ENCODE data around the gene PHB1. TPM values are rescaled to one million over a fixed set of nuclear protein-coding genes. Genes with fewer than 3 reads are reported as not detected.
"Not testable (repeated sequence)": the region's sequence is repeated elsewhere in the genome, so short reads cannot be mapped to it uniquely, and the experiment has no call there.

Gene PHB1
- polyA plus RNA-seq, 4 donors = 235 to 261 (median 240) TPM

DNA sequence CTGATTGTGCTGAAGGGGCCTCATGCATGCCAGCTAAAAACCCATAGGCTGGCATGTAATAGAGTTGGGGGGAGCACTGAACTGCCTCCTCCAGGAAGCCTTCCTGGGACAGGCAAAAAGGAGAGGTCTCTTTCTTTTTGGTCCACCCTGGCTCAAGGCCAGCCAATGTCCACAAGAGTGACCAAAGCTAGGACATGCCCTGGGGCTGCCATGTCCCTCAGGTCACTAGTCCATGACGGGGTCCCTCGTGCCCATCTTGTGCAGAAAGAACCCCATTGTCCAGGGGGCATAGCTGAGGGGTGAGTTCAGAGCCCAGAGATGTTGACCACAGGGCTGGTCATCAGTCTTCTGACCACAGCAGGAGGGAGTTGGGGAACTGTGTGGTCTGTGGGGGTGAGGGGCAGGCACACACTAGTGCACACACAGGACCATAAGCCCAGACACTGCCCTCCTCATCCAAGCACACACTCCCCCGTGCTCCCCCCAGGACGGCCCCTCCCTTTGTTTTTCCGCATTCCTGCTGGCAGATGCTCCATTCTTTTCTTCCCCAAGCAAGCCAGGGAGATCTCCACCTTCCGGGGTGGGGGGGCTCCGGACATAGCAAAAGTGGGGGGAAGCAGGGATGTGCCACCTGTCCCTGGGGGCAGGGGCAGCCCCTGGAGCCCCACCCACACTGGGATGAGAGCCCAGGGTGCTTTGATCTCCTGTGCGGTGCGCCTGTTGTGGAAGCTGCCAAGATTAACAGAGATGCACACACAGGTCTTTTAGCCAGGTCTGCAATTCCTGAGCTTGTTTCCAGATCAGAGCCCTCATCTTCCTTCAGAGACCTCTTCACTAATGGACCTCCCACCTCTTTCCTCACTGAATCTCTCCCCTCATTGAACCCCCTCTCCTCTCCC is 25.2 kb upstream of the PHB1 start:
- no peak for DNase-seq (ENCODE audit: low read depth in 4 of 4, low spot score in 3 of 4)

DNA sequence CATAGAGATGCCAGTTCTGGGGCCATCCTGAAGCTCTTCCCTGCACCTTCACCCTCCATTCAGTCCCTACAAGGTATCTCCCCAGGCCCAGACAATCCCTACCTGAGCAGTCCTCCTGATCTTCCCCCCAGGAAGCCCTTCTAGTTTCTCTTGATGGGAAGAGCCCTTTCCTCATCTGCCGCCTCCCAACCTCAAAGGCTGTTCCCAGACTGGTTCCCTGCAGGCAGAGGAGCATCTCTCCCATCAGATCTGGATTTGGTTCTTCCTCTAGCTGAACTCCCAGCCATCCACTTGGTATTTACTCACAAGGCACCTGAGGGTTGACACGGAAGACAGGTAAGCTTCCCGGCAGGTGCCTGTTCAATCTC is 24.6 kb upstream of the PHB1 start:
- no peak for DNase-seq (ENCODE audit: low read depth in 4 of 4, low spot score in 3 of 4)

DNA sequence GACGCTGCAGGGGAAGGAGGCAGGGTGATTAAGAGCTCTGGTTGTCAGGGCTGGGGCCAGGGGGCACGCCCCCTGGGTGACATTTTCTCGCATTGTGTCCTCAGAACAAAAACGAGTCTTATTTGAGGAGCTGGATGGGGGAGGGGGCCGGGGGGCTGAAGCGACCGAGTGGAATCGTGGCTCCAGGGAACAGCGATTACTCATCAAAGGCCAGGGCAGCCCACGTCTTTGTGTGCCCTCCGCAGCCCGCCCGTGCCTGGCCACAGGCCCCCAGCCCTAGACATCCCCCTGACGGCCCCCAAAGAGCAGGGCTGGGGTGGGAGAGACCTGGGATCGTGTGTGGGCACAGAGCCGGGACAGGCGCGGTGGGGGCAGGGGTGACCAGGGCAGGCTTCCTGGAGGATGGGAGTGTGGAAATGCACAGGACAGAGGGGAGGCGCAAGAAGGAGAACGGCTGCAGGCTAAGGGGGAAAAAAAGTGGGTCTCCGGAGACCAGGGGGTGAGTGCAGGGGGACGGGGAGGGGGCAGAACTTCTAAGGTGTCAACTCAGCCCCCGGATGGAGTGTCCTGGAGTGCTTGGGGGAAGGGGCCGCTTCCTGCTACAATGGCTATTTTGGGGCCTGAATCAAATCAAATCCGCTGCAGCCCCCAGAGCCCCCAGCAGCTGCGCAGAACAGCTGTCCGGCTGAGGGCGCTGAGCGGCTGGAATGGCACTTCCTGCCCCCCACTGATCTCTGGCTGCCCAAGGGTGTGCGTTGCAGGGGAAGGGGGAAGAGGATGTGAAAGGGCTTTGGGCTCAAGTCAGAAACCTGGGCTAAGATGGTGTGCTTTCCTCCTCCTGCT is 24.0 kb upstream of the PHB1 start:
- no peak for DNase-seq (ENCODE audit: low read depth in 4 of 4, low spot score in 3 of 4)

DNA sequence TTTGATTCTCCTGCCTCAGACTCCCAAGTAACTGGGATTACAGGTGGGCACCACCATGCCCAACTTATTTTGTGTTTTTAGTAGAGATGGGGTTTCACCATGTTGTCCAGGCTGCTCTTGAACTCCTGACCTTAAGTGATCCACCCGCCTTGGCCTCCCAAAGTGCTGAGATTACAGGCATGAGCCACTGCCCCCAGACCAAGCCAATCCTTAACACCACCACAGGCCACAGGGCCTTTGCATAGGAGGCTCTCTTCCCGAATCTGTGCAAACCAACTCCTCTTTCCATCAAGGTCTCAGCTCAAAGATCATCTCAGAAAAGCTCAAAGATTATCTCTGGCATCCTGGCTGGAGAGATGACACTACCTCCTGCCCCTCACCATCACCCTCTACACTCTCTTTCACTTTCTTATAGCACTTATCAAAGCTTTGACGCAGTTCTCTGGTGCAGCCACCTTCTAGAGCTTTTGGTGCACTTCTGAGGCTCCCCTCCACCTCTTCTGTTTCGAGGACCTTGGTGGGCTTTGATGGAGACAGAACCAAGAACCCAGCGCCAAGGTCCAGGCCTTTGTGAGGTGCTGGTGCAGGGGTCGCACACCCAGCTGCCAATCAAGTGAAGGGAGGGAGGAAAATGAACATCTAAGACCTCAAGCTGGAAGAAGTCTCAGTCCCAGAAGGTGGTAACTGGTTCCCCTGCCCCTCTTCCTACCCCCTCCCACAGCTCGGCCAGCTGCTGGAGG is 23.2 kb upstream of the PHB1 start:
- DNase-seq (ENCODE audit: low read depth in 4 of 4, low spot score in 3 of 4) = no peak

DNA sequence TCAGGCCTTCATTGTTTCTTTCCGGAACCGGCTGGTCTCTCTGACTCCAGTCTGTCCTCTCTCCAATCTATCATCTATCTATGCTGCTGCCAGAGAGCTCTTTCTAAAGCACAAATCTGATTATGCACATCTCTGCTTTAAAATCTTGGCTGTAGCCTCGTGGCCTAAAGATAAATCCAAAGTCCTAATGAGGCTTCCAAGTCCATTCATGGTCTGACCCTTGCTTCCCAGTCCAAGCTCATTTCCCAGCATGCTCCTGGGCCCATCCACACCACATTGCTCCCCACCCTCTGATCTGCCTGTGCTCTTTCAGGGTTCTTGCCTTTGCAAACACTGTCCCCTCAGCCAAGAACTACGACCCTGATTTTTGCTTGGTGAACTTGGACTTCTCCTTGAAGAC is 21.5 kb upstream of the PHB1 start:
- DNase-seq (ENCODE audit: low read depth in 4 of 4, low spot score in 3 of 4) = no peak

DNA sequence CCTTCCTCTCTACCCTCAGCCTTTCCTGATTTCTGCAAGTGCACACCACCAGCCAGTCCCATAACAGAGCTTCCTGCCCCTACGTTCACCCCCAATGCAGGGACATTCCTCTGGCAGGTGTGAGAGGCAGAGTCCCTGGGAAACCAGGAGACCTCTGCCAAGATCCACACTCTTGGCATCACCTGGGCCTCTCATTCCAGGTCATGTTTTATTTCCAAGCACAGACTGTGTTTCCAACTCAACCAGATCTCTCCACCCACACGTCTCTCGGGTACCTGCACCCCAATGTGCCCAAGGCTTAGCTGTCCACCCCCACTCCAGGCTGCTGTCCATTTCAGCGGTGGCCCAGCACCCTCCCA is 21.0 kb upstream of the PHB1 start:
- DNase-seq (ENCODE audit: low read depth in 4 of 4, low spot score in 3 of 4) = no peak

DNA sequence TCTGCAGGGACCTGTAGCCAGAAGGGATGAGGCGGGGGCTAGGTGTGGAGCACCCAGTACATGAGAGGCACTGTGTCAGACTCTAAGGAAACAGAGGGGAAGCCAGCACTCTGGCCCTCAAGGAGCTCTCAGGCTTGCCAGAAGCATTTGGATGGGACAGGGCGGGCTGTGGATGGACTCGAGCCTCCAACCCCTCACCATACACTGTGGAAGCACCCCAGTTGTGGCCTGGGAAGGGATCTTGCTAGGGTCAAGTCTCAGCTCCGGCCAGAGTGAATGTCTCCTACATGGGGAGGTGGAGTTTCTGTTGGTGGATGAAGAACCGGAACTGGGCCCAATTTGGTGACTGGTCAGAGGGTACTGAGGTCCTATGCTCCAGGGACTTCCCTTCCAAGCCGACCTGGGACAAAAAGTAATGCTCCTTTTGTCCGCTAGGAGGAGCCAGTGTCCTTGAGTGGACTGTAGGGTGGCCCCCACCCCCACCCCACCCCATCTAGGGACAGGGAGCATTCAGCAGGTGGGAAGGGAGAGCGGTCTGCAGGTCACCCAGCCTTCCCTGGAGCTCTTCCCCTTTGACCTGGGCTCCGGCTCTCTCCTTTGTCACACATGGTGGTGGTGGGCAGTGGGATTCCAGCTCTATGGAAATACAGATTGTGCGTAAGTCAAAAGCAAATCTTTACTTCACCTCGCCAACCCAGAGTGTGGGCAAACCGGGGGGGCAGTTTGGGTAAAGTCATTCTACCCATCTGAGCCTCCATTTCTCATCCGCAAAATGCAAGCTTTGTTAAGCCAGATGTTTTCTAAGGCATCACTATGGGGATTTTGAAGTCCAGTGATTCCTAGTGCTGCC is 20.4 kb upstream of the PHB1 start:
- no peak for DNase-seq (ENCODE audit: low read depth in 4 of 4, low spot score in 3 of 4)

DNA sequence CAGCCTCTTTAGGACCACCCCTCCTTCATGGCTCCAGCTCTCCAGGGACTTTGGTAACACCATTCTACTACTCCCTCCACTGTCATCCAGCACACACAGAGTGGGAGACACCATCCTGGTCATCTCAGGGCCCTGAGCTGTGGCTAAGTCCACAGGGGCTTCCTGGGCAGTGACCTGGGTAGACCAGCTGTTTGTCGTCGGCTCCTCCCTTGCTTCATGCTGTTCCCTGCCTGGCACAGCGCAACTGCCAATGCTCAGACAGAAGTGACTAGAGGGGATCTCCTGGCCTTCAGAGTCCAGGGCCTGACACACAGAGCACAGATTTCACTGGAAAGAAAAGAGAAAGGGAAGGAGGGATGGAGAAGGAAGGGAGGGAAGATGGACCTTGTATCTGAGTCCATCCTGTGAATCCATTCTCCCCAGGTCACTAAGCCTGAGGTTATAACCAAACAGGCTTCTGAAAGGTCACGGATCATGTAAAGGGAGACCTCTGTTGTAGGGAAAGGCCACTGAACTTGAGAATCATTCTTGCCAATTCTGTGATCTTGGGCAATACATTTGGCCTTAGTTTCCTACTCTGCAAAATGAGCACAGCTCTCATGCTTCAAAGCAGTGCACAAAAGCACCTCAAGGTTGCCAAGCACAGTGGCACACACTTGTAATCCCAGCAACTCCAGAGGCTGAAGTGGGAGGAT is 18.5 kb upstream of the PHB1 start:
- no peak for DNase-seq (ENCODE audit: low read depth in 4 of 4, low spot score in 3 of 4)

DNA sequence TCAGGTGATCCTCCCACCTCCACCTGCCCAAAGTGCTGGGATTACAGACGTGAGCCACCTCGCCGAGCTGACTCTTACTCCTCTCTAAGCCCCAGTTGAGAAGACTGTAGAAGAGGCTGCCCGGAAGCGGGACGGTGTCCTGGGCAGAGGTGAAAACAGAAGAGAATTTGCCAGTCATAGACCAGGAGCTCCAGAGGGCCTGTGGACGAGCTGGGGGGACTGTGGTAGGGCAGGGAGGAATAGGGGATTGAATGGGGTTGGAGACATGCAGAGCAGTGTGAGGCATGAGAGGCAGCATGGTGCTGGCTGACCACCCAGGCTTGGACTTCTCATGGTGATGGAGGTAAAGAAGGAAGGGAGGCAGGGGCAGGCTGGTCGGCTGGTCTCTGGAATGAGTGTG is 17.1 kb upstream of the PHB1 start:
- no peak for DNase-seq (ENCODE audit: low read depth in 4 of 4, low spot score in 3 of 4)

DNA sequence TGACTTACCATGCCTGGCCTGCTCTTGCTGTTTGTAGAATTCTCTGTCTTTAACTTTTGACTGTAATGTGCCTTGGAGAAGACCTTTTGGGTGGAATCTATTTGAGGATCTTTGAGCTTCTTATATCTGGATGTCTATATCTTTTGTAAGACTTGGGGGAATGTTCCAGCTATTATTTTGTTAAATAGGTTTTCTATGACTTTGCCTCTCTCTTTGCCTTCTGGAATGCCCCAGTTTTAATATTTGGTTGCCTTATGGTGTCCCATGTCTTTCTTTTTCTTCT is 10.3 kb upstream of the PHB1 start:
- no peak for DNase-seq (ENCODE audit: low read depth in 4 of 4, low spot score in 3 of 4)

DNA sequence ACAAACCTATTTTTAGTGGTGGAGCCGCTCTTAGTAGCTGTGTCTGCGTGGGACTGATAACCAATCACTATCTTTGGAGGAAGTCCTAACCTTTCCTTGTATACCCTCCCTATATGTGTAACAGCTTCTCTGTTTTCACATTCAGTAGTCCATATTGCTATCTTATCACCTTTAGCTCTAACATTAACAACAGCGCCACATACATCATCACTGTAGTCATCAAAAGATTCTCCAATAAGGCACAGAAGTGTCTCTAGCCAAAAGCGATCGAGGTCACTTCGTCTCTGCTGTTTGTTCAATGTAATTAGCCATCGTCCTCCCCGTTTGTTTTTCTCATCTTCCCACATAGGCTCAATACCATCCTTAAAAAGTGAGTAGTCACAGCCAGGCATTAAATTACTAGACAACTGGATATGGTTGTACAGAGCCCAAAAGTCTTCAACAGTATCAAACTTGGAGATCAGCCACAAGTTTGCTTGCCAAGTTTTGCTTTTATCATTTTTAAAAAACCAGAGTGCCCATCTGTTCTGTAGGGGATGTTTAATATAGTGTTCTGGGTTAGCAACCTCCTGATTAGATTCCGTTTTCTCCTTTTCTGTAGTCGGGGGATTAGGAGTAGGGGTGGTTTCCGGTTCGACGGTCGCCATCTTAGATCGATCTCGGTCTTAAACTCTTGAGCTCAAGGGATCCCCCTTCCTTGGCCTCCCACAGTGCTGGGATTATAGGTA is 9.8 kb upstream of the PHB1 start:
- not testable (repeated sequence) for DNase-seq (ENCODE audit: low read depth in 4 of 4, low spot score in 3 of 4)

DNA sequence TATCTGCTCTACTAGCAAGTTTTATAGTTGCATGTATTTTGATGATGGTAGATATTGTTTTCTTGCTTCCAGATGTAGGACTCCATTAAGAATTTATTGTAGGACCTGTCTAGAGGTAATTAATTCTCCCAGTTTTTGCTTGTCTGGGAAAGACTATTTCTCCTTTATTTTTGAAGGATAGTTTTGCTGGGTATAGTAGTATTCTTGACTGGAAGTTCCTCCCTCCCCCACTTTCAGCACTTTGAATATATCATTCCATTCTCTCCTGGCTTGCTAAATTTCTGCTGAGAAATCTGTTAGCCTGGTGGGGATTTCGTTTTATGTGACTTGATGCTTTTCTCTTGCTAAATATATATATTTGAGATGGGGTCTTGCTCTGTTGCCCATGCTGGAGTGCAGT is 8.0 kb upstream of the PHB1 start:
- no peak for DNase-seq (ENCODE audit: low read depth in 4 of 4, low spot score in 3 of 4)

DNA sequence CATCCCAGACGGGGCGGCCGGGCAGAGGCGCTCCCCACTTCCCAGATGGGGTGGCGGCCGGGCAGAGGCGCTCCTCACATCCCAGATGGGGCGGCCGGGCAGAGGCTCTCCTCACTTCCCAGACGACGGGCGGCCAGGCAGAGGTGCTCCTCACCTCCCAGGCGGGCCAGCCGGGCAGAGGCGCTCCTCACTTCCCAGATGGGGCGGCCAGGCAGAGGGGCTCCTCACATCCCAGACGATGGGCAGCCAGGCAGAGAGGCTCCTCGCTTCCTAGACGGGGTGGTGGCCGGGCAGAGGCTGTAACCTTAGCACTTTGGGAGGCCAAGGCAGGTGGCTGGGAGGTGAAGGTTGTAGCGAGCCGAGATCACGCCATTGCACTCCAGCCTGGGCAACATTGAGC is 5.1 kb upstream of the PHB1 start:
- DNase-seq (ENCODE audit: low read depth in 4 of 4, low spot score in 3 of 4) = not testable (repeated sequence)

DNA sequence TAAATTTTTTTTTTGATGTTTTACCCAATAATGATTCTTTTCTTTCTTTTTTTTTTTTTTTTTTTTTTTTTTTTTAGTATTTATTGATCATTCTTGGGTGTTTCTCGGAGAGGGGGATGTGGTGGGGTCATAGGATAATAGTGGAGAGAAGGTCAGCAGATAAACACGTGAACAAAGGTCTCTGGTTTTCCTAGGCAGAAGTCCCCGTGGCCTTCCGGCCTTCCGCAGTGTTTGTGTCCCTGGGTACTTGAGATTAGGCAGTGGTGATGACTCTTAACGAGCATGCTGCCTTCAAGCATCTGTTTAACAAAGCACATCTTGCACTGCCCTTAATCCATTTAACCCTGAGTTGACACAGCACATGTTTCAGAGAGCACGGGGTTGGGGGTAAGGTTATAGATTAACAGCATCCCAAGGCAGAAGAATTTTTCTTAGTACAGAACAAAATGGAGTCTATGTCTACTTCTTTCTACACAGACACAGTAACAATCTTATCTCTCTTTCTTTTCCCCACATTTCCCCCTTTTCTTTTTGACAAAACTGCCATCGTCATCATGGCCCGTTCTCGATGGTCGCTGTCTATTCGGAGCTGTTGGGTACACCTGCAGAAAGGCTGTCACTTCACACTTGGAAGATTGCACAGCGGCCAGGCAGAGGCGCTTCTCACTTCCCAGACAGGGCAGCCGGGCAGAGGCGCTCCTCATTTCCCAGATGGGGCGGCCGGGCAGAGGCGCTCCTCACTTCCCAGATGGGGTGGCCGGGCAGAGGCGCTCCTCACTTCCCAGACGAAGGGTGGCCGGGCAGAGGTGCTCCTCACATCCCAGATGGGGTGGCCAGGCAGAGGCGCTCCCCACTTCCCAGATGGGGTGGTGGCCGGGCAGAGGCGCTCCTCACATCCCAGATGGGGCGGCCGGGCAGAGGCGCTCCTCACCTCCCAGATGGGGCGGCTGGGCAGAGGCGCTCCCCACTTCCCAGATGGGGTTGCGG is 4.4 kb upstream of the PHB1 start:
- DNase-seq (ENCODE audit: low read depth in 4 of 4, low spot score in 3 of 4) = not testable (repeated sequence)

DNA sequence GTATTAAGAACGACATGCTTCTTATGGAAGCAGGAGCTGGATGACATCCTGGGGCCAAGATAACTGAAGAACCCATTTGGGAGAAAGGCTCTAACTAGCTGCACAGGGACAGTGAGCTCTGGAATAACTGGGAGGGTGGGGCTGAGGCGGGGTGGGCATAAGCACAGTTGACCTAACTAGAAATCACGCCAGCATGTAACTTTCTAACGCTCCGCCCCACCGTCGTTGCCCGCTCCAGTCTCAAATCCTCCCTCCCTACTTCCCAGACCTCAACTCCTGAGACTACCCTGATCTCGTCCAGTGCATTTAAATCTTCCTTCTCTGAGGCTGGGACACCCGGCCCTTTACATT is 436 bp downstream of the PHB1 start:
- DNase-seq (ENCODE audit: low read depth in 4 of 4, low spot score in 3 of 4) = no peak

DNA sequence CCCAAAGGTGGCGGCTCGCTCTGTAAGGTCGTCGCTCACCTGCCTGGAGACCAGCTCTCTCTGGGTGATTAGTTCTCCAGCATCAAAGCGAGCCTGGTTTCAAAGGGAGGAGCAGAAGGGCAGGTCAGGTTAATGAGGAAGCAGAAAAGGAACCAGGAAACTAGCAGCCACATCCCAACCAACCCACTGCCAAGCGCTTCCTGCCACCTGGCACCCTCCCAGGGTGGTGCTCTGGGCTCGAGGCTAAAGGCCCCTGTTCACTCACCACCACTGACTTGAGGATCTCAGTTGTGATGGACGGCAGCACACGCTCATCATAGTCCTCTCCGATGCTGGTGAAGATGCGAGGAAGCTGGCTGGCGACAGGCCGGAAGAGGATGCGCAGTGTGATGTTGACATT is 5.6 kb downstream of the PHB1 start:
- DNase-seq (ENCODE audit: low read depth in 4 of 4, low spot score in 3 of 4) = no peak

DNA sequence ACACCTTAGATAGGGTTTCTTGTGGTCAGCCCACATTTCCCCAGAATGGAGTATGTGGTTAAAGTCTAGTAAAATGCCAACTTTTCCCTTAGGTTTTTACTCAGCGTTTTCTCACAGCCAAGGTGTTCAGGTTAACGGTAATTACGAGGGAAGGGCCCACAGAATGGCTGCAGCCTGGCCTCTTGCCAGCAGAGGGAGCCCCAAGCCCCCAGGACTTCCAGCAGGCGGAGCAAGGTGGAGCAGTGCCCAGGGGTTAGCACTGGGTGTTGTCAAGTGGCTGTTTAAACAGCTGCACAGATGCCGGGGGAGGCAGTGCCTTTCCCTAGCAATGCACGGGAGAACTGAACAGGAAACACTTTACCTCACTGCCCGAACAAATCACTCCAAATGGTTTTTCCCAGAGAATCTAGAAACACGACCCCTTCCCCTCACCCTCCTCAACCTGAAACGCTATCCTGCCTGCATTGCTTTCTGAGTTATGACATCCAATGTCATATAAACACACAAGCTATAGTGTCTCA is 6.6 kb downstream of the PHB1 start:
- peak; percentile 57 to 61 (median 58) for DNase-seq (ENCODE audit: low read depth in 4 of 4, low spot score in 3 of 4)

DNA sequence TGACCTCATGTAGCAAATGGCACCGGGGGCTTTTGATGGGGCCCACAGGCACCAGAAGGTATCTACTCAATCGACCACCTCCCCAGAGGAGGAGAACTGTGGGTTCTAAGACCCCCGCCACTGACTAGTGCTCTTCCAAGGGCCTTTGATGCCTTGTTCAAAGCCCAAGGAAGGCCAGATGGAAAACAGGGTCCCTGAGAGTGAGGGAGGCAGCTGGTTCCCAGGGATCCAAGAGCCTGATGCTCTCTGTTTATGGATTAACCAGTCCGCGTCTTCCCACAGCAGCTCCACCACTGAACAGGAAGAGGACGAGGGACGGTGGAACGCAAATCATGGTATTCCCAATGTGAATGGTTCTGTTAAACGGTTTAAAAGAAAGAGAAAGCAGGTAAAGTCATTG is 7.6 kb downstream of the PHB1 start:
- DNase-seq (ENCODE audit: low read depth in 4 of 4, low spot score in 3 of 4) = no peak

Measured in right renal pelvis (tissue), 4 donors.